WTC11 (cell line): ENCODE data around the gene ZNF366. TPM values are rescaled to one million over a fixed set of nuclear protein-coding genes. Genes with fewer than 3 reads are reported as not detected.

Experiments used
- ATAC-seq: fragments of 200-7000 bp; cut with Tn5 transposase; 2 replicates; pipeline ENCODE4 v1.10.0; 2021; ENCODE audit warnings: mild to moderate bottlenecking, moderate library complexity
- CTCF ChIA-PET: fragments of 300-600 bp; sonication (Branson Sonifier 250); formaldehyde crosslinking; loops from one replicate; lab custom pipeline; 2021; ENCODE audit warnings: antibody characterized with exemption; lab: Charles Lee
- POLR2A ChIA-PET: fragments of 350-600 bp; sonication (Branson Sonifier 250); formaldehyde crosslinking; loops from one replicate; lab custom pipeline; 2021; ENCODE audit warnings: antibody characterized with exemption; lab: Charles Lee
- DNase-seq: peaks from one replicate; pipeline ENCODE4 v3.0.0; 2021; ENCODE audit warnings: low spot score
- H3K27ac Mint-ChIP-seq: 2 replicates; pipeline ENCODE4 v1.8.0; 2021; ENCODE audit warnings: mixed read lengths
- H3K27me3 Mint-ChIP-seq: 2 replicates; pipeline ENCODE4 v1.8.0; 2021; ENCODE audit warnings: low read depth, mild to moderate bottlenecking, moderate library complexity, mixed read lengths
- H3K36me3 Mint-ChIP-seq: 2 replicates; pipeline ENCODE4 v1.8.0; 2021; ENCODE audit warnings: mixed read lengths
- H3K4me1 Mint-ChIP-seq: 2 replicates; pipeline ENCODE4 v1.8.0; 2022; ENCODE audit warnings: mixed read lengths
- H3K4me3 Mint-ChIP-seq: 2 replicates; pipeline ENCODE4 v1.8.0; 2021; ENCODE audit warnings: mild to moderate bottlenecking, moderate library complexity, mixed read lengths
- H3K9me3 Mint-ChIP-seq: 2 replicates; pipeline ENCODE4 v1.8.0; 2021; ENCODE audit warnings: mixed read lengths
- ATF1 ChIP-seq: sonication (generic); formaldehyde crosslinking; IDR thresholded peaks from 2 replicates; pipeline ENCODE4 v1.8.1; 2023; ENCODE audit warnings: mild to moderate bottlenecking, moderate library complexity, missing genetic modification reagents
- CBFB ChIP-seq: sonication (generic); formaldehyde crosslinking; IDR thresholded peaks from 2 replicates; pipeline ENCODE4 v1.8.1; 2022; ENCODE audit warnings: mild to moderate bottlenecking, low read depth, missing genetic modification reagents
- EMX1 ChIP-seq: fragments of 250-450 bp; sonication (Bioruptor Pico); IDR thresholded peaks from 2 replicates; pipeline ENCODE4 v1.8.0; 2021; ENCODE audit warnings: mild to moderate bottlenecking
- GABPB1 ChIP-seq: sonication (generic); formaldehyde crosslinking; IDR thresholded peaks from 2 replicates; pipeline ENCODE4 v1.8.1; 2023; ENCODE audit warnings: mild to moderate bottlenecking, missing genetic modification reagents
- MYBL2 ChIP-seq: sonication (generic); formaldehyde crosslinking; IDR thresholded peaks from 2 replicates; pipeline ENCODE4 v1.8.1; 2023; ENCODE audit warnings: mild to moderate bottlenecking, moderate library complexity, missing genetic modification reagents
- PRRX2 ChIP-seq: fragments of 250-450 bp; sonication (Bioruptor Pico); IDR thresholded peaks from 2 replicates; pipeline ENCODE4 v1.8.0; 2021; ENCODE audit warnings: mild to moderate bottlenecking
- RORB ChIP-seq: fragments of 250-450 bp; sonication (Bioruptor Pico); IDR thresholded peaks from 2 replicates; pipeline ENCODE4 v1.9.0; 2021; ENCODE audit warnings: mild to moderate bottlenecking
- SMAD3 ChIP-seq: sonication (generic); formaldehyde crosslinking; IDR thresholded peaks from 2 replicates; pipeline ENCODE4 v1.8.0; 2022; ENCODE audit warnings: missing genetic modification reagents, mild to moderate bottlenecking, borderline replicate concordance
- TEAD1 ChIP-seq: sonication (generic); formaldehyde crosslinking; IDR thresholded peaks from 2 replicates; pipeline ENCODE4 v1.8.0; 2022; ENCODE audit warnings: mild to moderate bottlenecking, missing genetic modification reagents
- ZNF263 ChIP-seq: sonication (generic); formaldehyde crosslinking; IDR thresholded peaks from 2 replicates; pipeline ENCODE4 v1.8.1; 2022; ENCODE audit warnings: low read depth, mild to moderate bottlenecking, moderate library complexity, missing genetic modification reagents
- total RNA-seq: library from RNA; stranded (reverse); gene quantifications from 3 replicates; pipeline ENCODE4 v1.2.3, GENCODE V29; 2021
- TF ChIP-seq, protein P1 (sequence below): sonication (generic); formaldehyde crosslinking; IDR thresholded peaks from 2 replicates; pipeline ENCODE4 v1.8.0; 2022; ENCODE audit warnings: mild to moderate bottlenecking, missing genetic modification reagents
- TF ChIP-seq, protein P2 (sequence below): fragments of 250-450 bp; sonication (Bioruptor Pico); IDR thresholded peaks from 2 replicates; pipeline ENCODE4 v1.9.0; 2021; ENCODE audit warnings: mild to moderate bottlenecking, borderline replicate concordance
- TF ChIP-seq, protein P3 (sequence below): sonication (generic); formaldehyde crosslinking; IDR thresholded peaks from 2 replicates; pipeline ENCODE4 v1.8.1; 2023; ENCODE audit warnings: mild to moderate bottlenecking, missing genetic modification reagents
- TF ChIP-seq, protein P4 (sequence below): fragments of 250-450 bp; sonication (Bioruptor Pico); IDR thresholded peaks from 2 replicates; pipeline ENCODE4 v1.9.0; 2021; ENCODE audit warnings: moderate library complexity, mild to moderate bottlenecking, inconsistent platforms, borderline replicate concordance
- TF ChIP-seq, protein P5 (sequence below): sonication (generic); formaldehyde crosslinking; IDR thresholded peaks from 2 replicates; pipeline ENCODE4 v1.8.1; 2023; ENCODE audit warnings: mild to moderate bottlenecking, missing genetic modification reagents, moderate library complexity
- TF ChIP-seq, protein P6 (sequence below): sonication (generic); formaldehyde crosslinking; IDR thresholded peaks from 2 replicates; pipeline ENCODE4 v1.8.1; 2022; ENCODE audit warnings: mild to moderate bottlenecking, missing genetic modification reagents, moderate library complexity, borderline replicate concordance

ZNF366 gene
- total RNA-seq, 1 experiment from 2014 or later, result not detected

DNA sequence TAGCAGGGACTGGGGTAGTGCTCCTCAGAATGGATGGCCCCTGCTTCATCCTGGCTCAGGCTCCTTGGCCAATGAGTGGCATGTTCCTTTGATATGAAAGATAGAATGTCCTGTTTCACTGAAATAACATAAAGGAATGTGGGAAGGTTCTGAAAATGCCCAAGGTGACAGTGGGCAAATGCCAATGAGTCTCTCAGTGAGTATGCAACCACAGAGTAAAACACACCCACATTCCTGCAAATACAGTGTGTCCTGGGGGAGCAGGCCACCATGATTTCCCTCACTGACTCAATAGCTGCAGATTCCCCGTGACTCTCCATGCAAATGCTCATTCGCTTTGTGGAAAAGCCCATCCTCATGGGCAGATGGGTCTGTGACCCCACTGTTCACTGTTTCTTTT, 36.4 kb downstream of the ZNF366 start (continued):
- TF ChIP-seq, protein P1, sequence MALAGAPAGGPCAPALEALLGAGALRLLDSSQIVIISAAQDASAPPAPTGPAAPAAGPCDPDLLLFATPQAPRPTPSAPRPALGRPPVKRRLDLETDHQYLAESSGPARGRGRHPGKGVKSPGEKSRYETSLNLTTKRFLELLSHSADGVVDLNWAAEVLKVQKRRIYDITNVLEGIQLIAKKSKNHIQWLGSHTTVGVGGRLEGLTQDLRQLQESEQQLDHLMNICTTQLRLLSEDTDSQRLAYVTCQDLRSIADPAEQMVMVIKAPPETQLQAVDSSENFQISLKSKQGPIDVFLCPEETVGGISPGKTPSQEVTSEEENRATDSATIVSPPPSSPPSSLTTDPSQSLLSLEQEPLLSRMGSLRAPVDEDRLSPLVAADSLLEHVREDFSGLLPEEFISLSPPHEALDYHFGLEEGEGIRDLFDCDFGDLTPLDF (CRISPR knock-in tag), result no peak
- TF ChIP-seq, protein P2, sequence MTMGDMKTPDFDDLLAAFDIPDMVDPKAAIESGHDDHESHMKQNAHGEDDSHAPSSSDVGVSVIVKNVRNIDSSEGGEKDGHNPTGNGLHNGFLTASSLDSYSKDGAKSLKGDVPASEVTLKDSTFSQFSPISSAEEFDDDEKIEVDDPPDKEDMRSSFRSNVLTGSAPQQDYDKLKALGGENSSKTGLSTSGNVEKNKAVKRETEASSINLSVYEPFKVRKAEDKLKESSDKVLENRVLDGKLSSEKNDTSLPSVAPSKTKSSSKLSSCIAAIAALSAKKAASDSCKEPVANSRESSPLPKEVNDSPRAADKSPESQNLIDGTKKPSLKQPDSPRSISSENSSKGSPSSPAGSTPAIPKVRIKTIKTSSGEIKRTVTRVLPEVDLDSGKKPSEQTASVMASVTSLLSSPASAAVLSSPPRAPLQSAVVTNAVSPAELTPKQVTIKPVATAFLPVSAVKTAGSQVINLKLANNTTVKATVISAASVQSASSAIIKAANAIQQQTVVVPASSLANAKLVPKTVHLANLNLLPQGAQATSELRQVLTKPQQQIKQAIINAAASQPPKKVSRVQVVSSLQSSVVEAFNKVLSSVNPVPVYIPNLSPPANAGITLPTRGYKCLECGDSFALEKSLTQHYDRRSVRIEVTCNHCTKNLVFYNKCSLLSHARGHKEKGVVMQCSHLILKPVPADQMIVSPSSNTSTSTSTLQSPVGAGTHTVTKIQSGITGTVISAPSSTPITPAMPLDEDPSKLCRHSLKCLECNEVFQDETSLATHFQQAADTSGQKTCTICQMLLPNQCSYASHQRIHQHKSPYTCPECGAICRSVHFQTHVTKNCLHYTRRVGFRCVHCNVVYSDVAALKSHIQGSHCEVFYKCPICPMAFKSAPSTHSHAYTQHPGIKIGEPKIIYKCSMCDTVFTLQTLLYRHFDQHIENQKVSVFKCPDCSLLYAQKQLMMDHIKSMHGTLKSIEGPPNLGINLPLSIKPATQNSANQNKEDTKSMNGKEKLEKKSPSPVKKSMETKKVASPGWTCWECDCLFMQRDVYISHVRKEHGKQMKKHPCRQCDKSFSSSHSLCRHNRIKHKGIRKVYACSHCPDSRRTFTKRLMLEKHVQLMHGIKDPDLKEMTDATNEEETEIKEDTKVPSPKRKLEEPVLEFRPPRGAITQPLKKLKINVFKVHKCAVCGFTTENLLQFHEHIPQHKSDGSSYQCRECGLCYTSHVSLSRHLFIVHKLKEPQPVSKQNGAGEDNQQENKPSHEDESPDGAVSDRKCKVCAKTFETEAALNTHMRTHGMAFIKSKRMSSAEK (CRISPR knock-in tag), result no peak

DNA sequence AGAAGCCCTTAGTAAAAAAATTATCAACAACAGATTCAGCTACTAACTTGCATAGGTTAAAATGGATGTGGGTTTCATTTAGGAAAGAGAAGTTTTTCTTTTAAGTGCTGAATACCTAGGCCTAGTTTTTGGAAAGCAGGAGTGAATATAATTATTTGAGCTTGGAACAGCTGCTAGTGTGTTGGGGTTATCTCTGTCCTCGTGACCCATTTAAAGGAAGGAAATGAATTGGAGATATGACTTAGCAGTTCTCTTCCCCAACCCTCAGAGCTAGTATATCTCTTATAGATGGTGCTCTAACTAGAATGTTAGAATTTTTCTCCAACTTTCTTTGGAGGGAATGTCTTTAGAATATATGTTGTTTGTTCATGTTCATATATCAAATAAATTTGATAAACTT, 38.6 kb downstream of the ZNF366 start:
- POLR2A ChIA-PET, result no interaction called here
- H3K9me3 Mint-ChIP-seq, result 0 out of 2 replicates have a peak, but pooled peaks cover 3% of the 10 kb centered on the region
- no peak for ATAC-seq
- H3K4me1 Mint-ChIP-seq, result no peaks in the 10 kb centered on the region
- H3K36me3 Mint-ChIP-seq, result no peaks in the 10 kb centered on the region
- no peak overlapping the region for H3K27ac Mint-ChIP-seq
- no peak overlapping the region for H3K4me3 Mint-ChIP-seq
- DNase-seq, result no peak
- H3K27me3 Mint-ChIP-seq, result no peaks in the 10 kb centered on the region
- TF ChIP-seq TEAD1, result no peak
- TF ChIP-seq, protein P3, sequence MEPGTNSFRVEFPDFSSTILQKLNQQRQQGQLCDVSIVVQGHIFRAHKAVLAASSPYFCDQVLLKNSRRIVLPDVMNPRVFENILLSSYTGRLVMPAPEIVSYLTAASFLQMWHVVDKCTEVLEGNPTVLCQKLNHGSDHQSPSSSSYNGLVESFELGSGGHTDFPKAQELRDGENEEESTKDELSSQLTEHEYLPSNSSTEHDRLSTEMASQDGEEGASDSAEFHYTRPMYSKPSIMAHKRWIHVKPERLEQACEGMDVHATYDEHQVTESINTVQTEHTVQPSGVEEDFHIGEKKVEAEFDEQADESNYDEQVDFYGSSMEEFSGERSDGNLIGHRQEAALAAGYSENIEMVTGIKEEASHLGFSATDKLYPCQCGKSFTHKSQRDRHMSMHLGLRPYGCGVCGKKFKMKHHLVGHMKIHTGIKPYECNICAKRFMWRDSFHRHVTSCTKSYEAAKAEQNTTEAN (CRISPR knock-in tag), result no peak
- no peak for TF ChIP-seq EMX1
- TF ChIP-seq, protein P4, sequence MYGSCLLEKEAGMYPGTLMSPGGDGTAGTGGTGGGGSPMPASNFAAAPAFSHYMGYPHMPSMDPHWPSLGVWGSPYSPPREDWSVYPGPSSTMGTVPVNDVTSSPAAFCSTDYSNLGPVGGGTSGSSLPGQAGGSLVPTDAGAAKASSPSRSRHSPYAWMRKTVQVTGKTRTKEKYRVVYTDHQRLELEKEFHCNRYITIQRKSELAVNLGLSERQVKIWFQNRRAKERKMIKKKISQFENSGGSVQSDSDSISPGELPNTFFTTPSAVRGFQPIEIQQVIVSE (CRISPR knock-in tag), result no peak
- no peak for TF ChIP-seq ATF1
- TF ChIP-seq CBFB, result no peak
- TF ChIP-seq, protein P5, sequence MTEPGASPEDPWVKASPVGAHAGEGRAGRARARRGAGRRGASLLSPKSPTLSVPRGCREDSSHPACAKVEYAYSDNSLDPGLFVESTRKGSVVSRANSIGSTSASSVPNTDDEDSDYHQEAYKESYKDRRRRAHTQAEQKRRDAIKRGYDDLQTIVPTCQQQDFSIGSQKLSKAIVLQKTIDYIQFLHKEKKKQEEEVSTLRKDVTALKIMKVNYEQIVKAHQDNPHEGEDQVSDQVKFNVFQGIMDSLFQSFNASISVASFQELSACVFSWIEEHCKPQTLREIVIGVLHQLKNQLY (CRISPR knock-in tag), result no peak
- TF ChIP-seq MYBL2 (CRISPR knock-in tag), result no peak
- no peak for TF ChIP-seq GABPB1 (CRISPR knock-in tag)
- TF ChIP-seq, protein P6, sequence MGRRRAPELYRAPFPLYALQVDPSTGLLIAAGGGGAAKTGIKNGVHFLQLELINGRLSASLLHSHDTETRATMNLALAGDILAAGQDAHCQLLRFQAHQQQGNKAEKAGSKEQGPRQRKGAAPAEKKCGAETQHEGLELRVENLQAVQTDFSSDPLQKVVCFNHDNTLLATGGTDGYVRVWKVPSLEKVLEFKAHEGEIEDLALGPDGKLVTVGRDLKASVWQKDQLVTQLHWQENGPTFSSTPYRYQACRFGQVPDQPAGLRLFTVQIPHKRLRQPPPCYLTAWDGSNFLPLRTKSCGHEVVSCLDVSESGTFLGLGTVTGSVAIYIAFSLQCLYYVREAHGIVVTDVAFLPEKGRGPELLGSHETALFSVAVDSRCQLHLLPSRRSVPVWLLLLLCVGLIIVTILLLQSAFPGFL, result no peak
- no peak for TF ChIP-seq RORB
- no peak for TF ChIP-seq SMAD3 (CRISPR knock-in tag)
- TF ChIP-seq, protein P1 (CRISPR knock-in tag), result no peak
- TF ChIP-seq ZNF263 (CRISPR knock-in tag), result no peak
- TF ChIP-seq PRRX2 (CRISPR knock-in tag), result no peak
- TF ChIP-seq, all 79 proteins: peak for 0
- CTCF ChIA-PET, result interaction anchor here (1.1 kb wide), 1 partner anchor 142 kb away, joined by 3 read pairs; no protein-coding TSS in a partner anchor
